NB4 (cell line): ENCODE data around the gene NTN5.

ENCODE experiments used
- DNase-seq: peaks from one replicate; pipeline ENCODE4 v3.0.0; 2010; ENCODE audit warnings: low read depth
- H3K4me3 ChIP-seq: one replicate; pipeline ENCODE4 v1.5.1; 2011; ENCODE audit warnings: mild to moderate bottlenecking, low read depth, low read length, moderate library complexity
- MYC ChIP-seq: IDR thresholded peaks from 2 replicates; pipeline ENCODE4 v1.6.1; 2011; ENCODE audit warnings: low read depth, low read length
- POLR2A ChIP-seq: IDR thresholded peaks from 2 replicates; pipeline ENCODE4 v1.6.1; 2011; ENCODE audit warnings: mild to moderate bottlenecking; ENCODE audit not compliant: insufficient read length; ENCODE audit errors: extremely low read depth
- TF ChIP-seq, protein P1 (sequence below): IDR thresholded peaks from one replicate; pipeline ENCODE4 v1.5.1; 2012; ENCODE audit warnings: low read depth, low read length
- TF ChIP-seq, protein P2 (sequence below): IDR thresholded peaks from 2 replicates; pipeline ENCODE4 v1.6.1; 2011; ENCODE audit warnings: low read depth, low read length

The NTN5 gene

DNA sequence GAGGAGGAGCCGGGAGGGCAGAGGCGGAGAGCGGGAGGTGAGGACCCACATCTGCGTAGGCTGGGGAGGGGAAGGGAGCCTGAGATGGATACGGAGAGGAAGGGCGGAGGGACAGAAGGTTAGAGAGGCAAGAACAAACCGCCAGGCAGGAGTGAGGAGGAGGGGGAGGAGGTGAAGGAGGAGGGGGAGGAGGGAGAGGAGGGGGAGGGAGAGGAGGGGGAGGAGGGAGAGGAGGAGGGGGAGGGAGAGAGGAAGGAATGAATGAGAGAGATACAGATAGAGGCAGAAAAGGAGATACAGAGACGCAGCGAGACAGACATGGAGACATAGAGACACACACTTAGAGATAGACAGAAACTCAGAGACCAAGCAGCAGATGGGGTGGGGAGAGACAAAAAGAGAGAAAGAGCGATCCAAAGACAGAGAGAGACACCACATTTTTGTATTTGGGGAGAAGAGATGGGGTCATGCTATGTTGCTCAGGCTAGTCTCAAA is 26.0 kb downstream of the NTN5 start:
- no peak overlapping the region for H3K4me3 ChIP-seq
- DNase-seq: no peak
- TF ChIP-seq POLR2A: no peak
- TF ChIP-seq, protein P1, sequence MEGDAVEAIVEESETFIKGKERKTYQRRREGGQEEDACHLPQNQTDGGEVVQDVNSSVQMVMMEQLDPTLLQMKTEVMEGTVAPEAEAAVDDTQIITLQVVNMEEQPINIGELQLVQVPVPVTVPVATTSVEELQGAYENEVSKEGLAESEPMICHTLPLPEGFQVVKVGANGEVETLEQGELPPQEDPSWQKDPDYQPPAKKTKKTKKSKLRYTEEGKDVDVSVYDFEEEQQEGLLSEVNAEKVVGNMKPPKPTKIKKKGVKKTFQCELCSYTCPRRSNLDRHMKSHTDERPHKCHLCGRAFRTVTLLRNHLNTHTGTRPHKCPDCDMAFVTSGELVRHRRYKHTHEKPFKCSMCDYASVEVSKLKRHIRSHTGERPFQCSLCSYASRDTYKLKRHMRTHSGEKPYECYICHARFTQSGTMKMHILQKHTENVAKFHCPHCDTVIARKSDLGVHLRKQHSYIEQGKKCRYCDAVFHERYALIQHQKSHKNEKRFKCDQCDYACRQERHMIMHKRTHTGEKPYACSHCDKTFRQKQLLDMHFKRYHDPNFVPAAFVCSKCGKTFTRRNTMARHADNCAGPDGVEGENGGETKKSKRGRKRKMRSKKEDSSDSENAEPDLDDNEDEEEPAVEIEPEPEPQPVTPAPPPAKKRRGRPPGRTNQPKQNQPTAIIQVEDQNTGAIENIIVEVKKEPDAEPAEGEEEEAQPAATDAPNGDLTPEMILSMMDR: no peak
- TF ChIP-seq, protein P2, sequence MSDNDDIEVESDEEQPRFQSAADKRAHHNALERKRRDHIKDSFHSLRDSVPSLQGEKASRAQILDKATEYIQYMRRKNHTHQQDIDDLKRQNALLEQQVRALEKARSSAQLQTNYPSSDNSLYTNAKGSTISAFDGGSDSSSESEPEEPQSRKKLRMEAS: no peak
- TF ChIP-seq MYC: no peak

DNA sequence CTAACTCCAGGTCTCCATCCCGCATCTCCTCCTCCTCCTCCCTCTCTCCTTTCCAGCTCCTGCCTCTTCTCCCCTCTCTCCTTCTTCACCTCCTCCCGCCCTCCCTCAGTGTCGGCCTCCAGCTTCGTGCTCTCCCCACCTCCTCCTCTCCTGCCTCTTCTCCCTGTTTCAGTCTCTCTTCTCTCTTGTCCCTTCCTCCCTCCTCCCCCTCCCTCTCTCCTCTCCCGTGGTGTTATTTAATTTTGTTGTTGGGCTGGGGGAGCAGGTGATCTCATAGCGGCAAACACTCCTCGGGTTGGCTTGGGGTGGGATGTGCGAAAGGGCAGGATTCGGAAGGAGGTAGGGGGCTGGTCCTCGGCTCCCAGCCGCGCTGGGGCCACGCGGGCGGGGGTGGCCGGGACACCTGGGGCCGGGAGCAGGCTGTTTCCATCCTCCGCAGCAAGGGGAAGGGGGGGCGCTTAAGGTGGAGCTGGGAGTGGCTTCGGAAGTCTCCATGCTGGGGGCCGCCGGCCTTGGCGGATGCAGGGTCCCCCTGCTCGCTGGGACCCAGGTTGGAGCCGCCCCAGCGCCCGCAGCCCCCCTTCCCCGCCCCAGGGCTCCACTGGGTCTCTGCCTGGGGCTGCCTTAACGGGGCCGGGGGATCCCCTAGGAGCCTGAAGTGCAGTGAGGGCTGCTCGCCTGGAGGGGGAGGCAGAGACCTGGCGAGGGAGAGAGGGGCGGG is 26.7 kb downstream of the NTN5 start, which contains the start of gene CA11:
CA11 (minus strand) TSS at position 187 of the 721 bp plus-strand sequence. CDS start 555 bp downstream, outside the sequence.
- TF ChIP-seq, protein P2: no peak
- TF ChIP-seq MYC (no peak), POLR2A (no peak)
- TF ChIP-seq, protein P1: peak; percentile 100
- H3K4me3 ChIP-seq: peak within 1 kb of the TSS; percentile 17
- peak; percentile 99 for DNase-seq

DNA sequence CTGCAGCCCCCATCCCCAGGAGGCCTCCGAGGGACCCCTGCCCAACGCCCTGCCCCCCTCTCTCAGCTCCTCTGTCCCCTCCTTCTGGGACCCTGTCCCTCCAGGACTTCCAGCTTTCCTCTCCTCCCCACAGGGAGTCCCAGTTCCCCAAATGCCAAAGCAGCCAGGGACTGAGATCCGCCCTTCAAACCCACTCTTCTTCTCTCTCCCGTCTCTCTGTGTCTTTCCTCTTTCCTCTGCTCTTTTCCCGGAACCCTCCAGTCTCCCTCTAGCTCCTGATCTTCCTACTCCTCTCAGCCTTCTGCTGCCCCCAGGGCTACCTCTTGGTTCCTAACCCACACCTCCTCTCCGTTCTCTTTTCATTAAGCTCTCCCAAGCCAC is 27.2 kb downstream of the NTN5 start:
- H3K4me3 ChIP-seq: no peak overlapping the region
- DNase-seq: peak; percentile 51
- TF ChIP-seq, protein P1: no peak
- TF ChIP-seq MYC: no peak
- TF ChIP-seq, protein P2: no peak
- no peak for TF ChIP-seq POLR2A

DNA sequence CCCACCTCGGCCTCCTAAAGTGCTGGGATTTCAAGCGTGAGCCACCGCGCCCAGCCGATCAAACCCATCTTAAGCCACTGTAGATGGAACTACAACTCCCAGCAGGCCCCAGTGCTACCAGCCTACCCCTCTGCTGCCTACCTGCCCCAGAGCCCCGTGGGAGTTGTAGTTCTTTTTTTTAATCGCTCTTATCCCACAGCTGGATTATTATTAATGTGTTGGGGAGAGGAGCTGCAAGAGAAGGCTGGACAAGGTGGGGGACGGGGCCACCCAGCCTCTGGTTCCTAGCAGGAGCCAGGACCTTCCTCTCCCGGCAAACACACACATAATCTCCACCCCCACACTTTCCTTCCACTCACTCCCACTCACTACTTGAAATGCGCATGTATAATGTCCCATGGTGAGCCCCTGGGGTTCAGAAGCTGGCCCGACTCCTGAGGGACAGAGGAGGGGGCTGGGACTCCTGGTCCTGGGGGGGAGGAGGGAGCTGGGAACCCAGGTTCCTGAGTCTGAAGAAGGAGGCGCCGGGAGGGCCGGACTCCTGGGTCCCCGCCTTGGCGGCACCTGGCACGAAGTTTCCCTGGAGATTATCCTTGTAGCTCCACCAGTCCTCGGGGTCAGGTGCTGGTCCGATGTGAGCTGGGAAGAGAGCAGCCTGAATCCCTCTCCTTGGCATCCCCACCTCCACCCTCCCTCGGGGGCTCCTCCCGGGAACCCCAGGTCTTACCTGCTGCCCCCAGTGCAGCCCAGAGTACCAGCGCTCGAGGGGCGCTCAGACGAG is 27.8 kb downstream of the NTN5 start:
- peak; percentile 94 for DNase-seq
- TF ChIP-seq, protein P2: no peak
- TF ChIP-seq, protein P1: no peak
- no peak for TF ChIP-seq POLR2A
- TF ChIP-seq MYC: no peak
- no peak overlapping the region for H3K4me3 ChIP-seq

DNA sequence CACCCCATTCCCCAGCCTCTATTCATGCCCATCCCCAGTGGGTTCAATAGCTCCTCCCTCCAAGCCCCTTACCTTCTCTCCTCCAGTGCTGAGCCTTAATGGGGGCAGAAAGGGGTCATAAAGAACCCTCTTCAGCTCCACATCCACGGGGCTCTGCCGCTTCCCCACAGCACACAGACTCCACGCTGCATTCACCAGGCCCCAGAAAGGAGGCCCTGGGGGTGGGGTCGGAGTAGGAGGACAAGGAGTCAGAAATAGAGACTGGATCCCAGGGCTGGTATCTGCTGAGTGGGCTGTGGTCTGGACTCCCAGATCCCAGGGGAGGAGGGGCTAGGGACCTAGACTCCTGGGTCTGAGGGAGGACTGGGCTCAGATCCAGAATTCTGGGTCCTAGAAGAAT is 28.5 kb downstream of the NTN5 start:
- DNase-seq: no peak
- no peak for TF ChIP-seq POLR2A
- TF ChIP-seq, protein P1: no peak
- no peak for TF ChIP-seq MYC
- TF ChIP-seq, protein P2: no peak
- no peak overlapping the region for H3K4me3 ChIP-seq
